GM12878 (cell line): ENCODE measurements around the gene TH. TPM values are rescaled to one million over a fixed set of nuclear protein-coding genes. Genes with fewer than 3 reads are reported as not detected.

Source experiments
- ATAC-seq: fragments of 200-7000 bp; cut with Tn5 transposase; 3 replicates; pipeline ENCODE4 v1.9.1; 2020; ENCODE audit warnings: mild to moderate bottlenecking, moderate library complexity
- BruUV-seq: library from RNA; stranded (reverse); fragments of 400-500 nt; replicated peaks from 2 replicates; lab custom pipeline; 2021; lab: Mats Ljungman, UMichigan
- CTCF ChIA-PET: fragments of 300-600 bp; sonication (Branson Sonifier 250); formaldehyde crosslinking; extraction: SDS; loops from one replicate; lab custom pipeline; 2021; ENCODE audit warnings: inconsistent platforms; lab: Yijun Ruan, JAX
- POLR2A ChIA-PET: fragments of 350-600 bp; formaldehyde crosslinking; extraction: SDS; loops from one replicate; lab custom pipeline; 2021; ENCODE audit warnings: inconsistent platforms; lab: Charles Lee
- RAD21 ChIA-PET: fragments of 300-600 bp; sonication (Branson Sonifier 250); formaldehyde crosslinking; loops from one replicate; lab custom pipeline; 2023; ENCODE audit warnings: antibody characterized with exemption; ENCODE audit not compliant: unreplicated experiment; lab: Charles Lee
- SMC1A ChIA-PET: fragments of 300-600 bp; sonication (Branson Sonifier 250); formaldehyde crosslinking; loops from one replicate; lab custom pipeline; 2023; ENCODE audit not compliant: unreplicated experiment, uncharacterized antibody; lab: Charles Lee
- DNase-seq: peaks from one replicate; pipeline ENCODE4 v3.0.0-alpha.2; 2011; ENCODE audit warnings: low read depth, low spot score
- FAIRE-seq: peaks from 3 replicates; lab custom pipeline; 2011; peaks lifted over from hg19 to GRCh38; lab: Jason Lieb, UNC
- H2AFZ ChIP-seq: 2 replicates; pipeline ENCODE4 v1.6.0; 2011; ENCODE audit warnings: low read depth, low read length, control low read depth; ENCODE audit not compliant: control insufficient read depth
- H3K27ac ChIP-seq: 2 replicates; pipeline ENCODE4 v1.5.1; 2011; ENCODE audit warnings: control low read depth; ENCODE audit not compliant: control insufficient read depth, insufficient read depth
- H3K27me3 ChIP-seq, 2 experiments: replicated peaks in 1 of 2; 2 replicates each; pipeline versions ENCODE4 v1.6.0 to v1.6.1; 2011; ENCODE audit warnings: low read length in 1 of 2; ENCODE audit not compliant: control insufficient read depth in 2 of 2, insufficient read depth in 2 of 2
- H3K36me3 ChIP-seq, 2 experiments: 2 replicates each; pipeline ENCODE4 v1.5.1; 2011; ENCODE audit warnings: low read length in 1 of 2; ENCODE audit not compliant: control insufficient read depth in 2 of 2, insufficient read depth in 2 of 2
- H3K4me1 ChIP-seq: 2 replicates; pipeline ENCODE4 v1.6.1; 2011; ENCODE audit warnings: mild to moderate bottlenecking, low read length, moderate library complexity, mixed read lengths; ENCODE audit not compliant: control insufficient read depth, insufficient read depth
- H3K4me2 ChIP-seq: 2 replicates; pipeline ENCODE4 v1.6.0; 2011; ENCODE audit warnings: control low read depth; ENCODE audit not compliant: control insufficient read depth, insufficient read depth
- H3K4me3 ChIP-seq: fragments of 200-600 bp; sonication (generic); 2 replicates; pipeline ENCODE4 v1.5.1; 2016
- H3K79me2 ChIP-seq: 2 replicates; pipeline ENCODE4 v1.6.0; 2011; ENCODE audit warnings: low read length; ENCODE audit not compliant: control insufficient read depth, insufficient read depth
- H3K9ac ChIP-seq: 2 replicates; pipeline ENCODE4 v1.8.0; 2011; ENCODE audit warnings: low read length, control low read depth, mixed read lengths; ENCODE audit not compliant: control insufficient read depth, insufficient read depth
- H3K9me3 ChIP-seq: replicated peaks from 3 replicates; pipeline ENCODE4 v1.5.1; 2011; ENCODE audit warnings: mild to moderate bottlenecking, low read length; ENCODE audit not compliant: control insufficient read depth, insufficient read depth
- H4K20me1 ChIP-seq: 2 replicates; pipeline ENCODE4 v1.6.0; 2011; ENCODE audit not compliant: control insufficient read depth, insufficient read depth
- BCL11A ChIP-seq: IDR thresholded peaks from 2 replicates; pipeline ENCODE4 v1.6.1; 2011; ENCODE audit warnings: low read depth, low read length
- BHLHE40 ChIP-seq, 2 experiments: fragments of 450-650 bp in 1 of 2; IDR thresholded peaks; 2 replicates each; pipeline ENCODE4 v1.6.1; 2011 to 2017; ENCODE audit warnings: low read depth in 2 of 2, borderline replicate concordance in 1 of 2, improper control_type of control experiment in 1 of 2, low read length in 1 of 2, mild to moderate bottlenecking in 1 of 2
- BMI1 ChIP-seq: fragments of 450-650 bp; IDR thresholded peaks from 2 replicates; pipeline ENCODE4 v1.6.1; 2016; ENCODE audit warnings: mild to moderate bottlenecking, moderate library complexity, borderline replicate concordance
- BRCA1 ChIP-seq: IDR thresholded peaks from 2 replicates; pipeline ENCODE4 v1.6.1; 2011; ENCODE audit warnings: low read depth, low read length, improper control_type of control experiment
- EZH2 ChIP-seq: IDR thresholded peaks from 2 replicates; pipeline ENCODE4 v1.6.1; 2012; ENCODE audit warnings: low read depth, mild to moderate bottlenecking, control low read depth, inconsistent platforms, low read length, borderline replicate concordance; ENCODE audit not compliant: control insufficient read depth
- FOS ChIP-seq: IDR thresholded peaks from 3 replicates; pipeline ENCODE4 v1.6.1; 2011; ENCODE audit warnings: borderline replicate concordance; ENCODE audit not compliant: insufficient read length; ENCODE audit errors: extremely low read depth
- HSF1 ChIP-seq: fragments of 150-350 bp; IDR thresholded peaks from 2 replicates; pipeline ENCODE4 v1.6.1; 2014; ENCODE audit warnings: mild to moderate bottlenecking, low read depth, low read length
- RCOR1 ChIP-seq: conservative IDR thresholded peaks from 2 replicates; pipeline ENCODE4 v1.6.1; 2012; ENCODE audit warnings: low read depth, low read length, improper control_type of control experiment
- SRF ChIP-seq, 2 experiments: IDR thresholded peaks; 2 replicates each; pipeline ENCODE4 v1.6.1; 2011; ENCODE audit warnings: low read depth in 2 of 2, low read length in 2 of 2, mild to moderate bottlenecking in 1 of 2, moderate library complexity in 1 of 2
- STAT3 ChIP-seq: IDR thresholded peaks from 2 replicates; pipeline ENCODE4 v1.6.1; 2011; ENCODE audit warnings: low read depth, low read length, improper control_type of control experiment
- TBL1XR1 ChIP-seq: IDR thresholded peaks from 2 replicates; pipeline ENCODE4 v1.6.1; 2012; ENCODE audit warnings: low read depth, low read length, improper control_type of control experiment
- ZNF24 ChIP-seq: fragments of 450-650 bp; IDR thresholded peaks from 2 replicates; pipeline ENCODE4 v1.6.1; 2017; ENCODE audit warnings: antibody characterized with exemption, mild to moderate bottlenecking
- WGBS: methylation state at CpG from one replicate; pipeline ENCODE4 v1.1.6; 2016; ENCODE audit warnings: low lambda C conversion rate; ENCODE audit not compliant: insufficient replicate concordance, insufficient coverage; ENCODE audit errors: missing lambda C conversion rate; 5-methylcytosine and 5-hydroxymethylcytosine counted together
- in situ Hi-C: fragments of 300-500 bp; cut with MboI; formaldehyde crosslinking; loops from 9 replicates; pipeline ENCODE4 v1.14.3; 2018; ENCODE audit warnings: mixed read lengths
- intact Hi-C: fragments of 100-400 bp; cut with micrococcal nuclease; formaldehyde crosslinking; loops from one replicate; pipeline ENCODE4 v1.14.2; 2022; ENCODE audit not compliant: unreplicated experiment
- polyA plus RNA-seq, 11 experiments: library from polyadenylated mRNA; depleted of rRNA in 4 of 11; unstranded in 6 of 11; stranded (reverse) in 5 of 11; fragments of >200 nt; fragmentation: Nextera tagmentation in 4 of 11; fragmentation: Illumina TruSeq in 1 of 11; extraction: Ambion mirVana in 4 of 11; extraction: Trizol in 1 of 11; gene quantifications; 1 replicate in 1 of 11; 2 replicates in 10 of 11; pipeline versions ENCODE4 v1.2.1 to v1.2.3, GENCODE V29; 2011 to 2016; ENCODE audit warnings: inconsistent platforms in 2 of 11, missing spikeins in 2 of 11, low read depth in 1 of 11
- total RNA-seq, 4 experiments: library from RNA; depleted of rRNA in 3 of 4; stranded (reverse); fragments of >200 nt in 3 of 4; fragmentation: Illumina TruSeq in 1 of 4; extraction: Trizol in 1 of 4; gene quantifications; 2 replicates each; pipeline versions ENCODE4 v1.2.1 to v1.2.3, GENCODE V29; 2013 to 2021
- TF ChIP-seq, protein P1 (sequence below): IDR thresholded peaks from 2 replicates; pipeline ENCODE4 v1.6.1; 2012; ENCODE audit warnings: low read depth, low read length, improper control_type of control experiment

TH gene
- total and polyA plus RNA-seq, 10 of the 15 experiments (the other 5 are each of a cell fraction or from before 2014, with no cell fraction given) = not detected

DNA sequence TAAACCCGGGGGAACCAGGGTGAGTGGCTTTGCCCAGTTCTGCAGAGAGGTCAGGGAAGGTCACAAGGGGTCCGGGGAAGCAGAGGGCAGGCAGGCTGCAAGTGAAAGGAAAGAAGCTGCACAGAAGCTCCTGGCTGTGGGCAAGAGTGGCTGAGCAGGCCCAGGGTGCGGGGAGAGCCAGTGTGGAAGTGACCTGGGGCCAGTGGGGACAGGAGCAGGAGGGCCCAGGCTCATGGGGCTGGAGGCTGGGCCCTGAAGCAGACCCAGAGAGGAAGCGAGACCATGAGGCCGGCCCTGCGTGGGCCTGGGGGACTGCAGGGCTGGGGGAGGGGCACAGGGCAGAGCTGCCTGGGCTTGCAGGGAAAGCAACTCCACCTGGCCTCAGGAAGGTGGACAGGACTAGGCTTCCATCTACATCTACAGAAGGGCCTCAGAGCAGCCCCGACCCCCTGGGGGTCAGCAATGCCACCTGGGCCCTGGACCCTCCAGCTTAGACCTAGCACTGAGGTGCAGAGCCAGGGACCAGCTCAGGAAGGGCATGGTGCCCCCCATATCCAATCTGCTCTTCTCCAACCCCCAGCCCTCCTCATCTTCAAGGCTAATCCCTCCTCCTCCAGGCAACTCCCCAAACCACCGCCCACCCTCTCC lies 44.0 kb downstream of the TH start (continued):
- no peak for TF ChIP-seq FOS
- no peak for TF ChIP-seq EZH2
- TF ChIP-seq STAT3 = no peak
- no peak for TF ChIP-seq HSF1
- no peak for TF ChIP-seq ZNF24
- TF ChIP-seq BCL11A = no peak
- TF ChIP-seq, all 136 proteins: peak for 0

GRCh38 chr11:2126520-2127085 lies 45.0 kb downstream of the TH start:
- Histone ChIP-seq H3K36me3 (no peaks in the 10 kb centered on the region), H3K9ac (no peak overlapping the region), H3K4me3 (no peak overlapping the region), H3K27ac (no peak overlapping the region), H2AFZ (no peak overlapping the region), H3K9me3 (no peaks in the 10 kb centered on the region), H3K4me1 (no peaks in the 10 kb centered on the region), H4K20me1 (no peaks in the 10 kb centered on the region), H3K4me2 (no peak overlapping the region), H3K79me2 (no peaks in the 10 kb centered on the region), H3K27me3 (no peaks in the 10 kb centered on the region; a peak in 1 of 4 replicates)
- ChIA-PET CTCF (no interaction called here), SMC1A (no interaction called here), RAD21 (no interaction called here), POLR2A (no interaction called here)
- FAIRE-seq (no peak), DNase-seq (no peak), ATAC-seq (no peak)
- BruUV-seq = no TSS peak
- TF ChIP-seq, protein P1, sequence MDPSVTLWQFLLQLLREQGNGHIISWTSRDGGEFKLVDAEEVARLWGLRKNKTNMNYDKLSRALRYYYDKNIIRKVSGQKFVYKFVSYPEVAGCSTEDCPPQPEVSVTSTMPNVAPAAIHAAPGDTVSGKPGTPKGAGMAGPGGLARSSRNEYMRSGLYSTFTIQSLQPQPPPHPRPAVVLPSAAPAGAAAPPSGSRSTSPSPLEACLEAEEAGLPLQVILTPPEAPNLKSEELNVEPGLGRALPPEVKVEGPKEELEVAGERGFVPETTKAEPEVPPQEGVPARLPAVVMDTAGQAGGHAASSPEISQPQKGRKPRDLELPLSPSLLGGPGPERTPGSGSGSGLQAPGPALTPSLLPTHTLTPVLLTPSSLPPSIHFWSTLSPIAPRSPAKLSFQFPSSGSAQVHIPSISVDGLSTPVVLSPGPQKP = no peak
- TF ChIP-seq TBL1XR1 = no peak
- TF ChIP-seq RCOR1 = no peak
- no peak for TF ChIP-seq BHLHE40 (IDR thresholded peaks at IDR 0.05; ENCODE audit: borderline replicate concordance in 1 of 2, low read depth in 2 of 2, low read length in 1 of 2)
- no peak for TF ChIP-seq BRCA1
- no peak for TF ChIP-seq BMI1
- TF ChIP-seq SRF (IDR thresholded peaks at IDR 0.05; ENCODE audit: low read depth in 2 of 2, low read length in 2 of 2) = no peak
- in situ Hi-C loops (no loop called here), intact Hi-C loops (no loop called here)
- 6% methylated on average over 2 of the region's 2 CpGs for WGBS
